Measurements from ENCODE around the gene SDC1. TPM values are rescaled to one million over a fixed set of nuclear protein-coding genes. Genes with fewer than 3 reads are reported as not detected.

SDC1 gene
- total RNA-seq, 1 donor: 110 TPM

GRCh38 chr2:20212871-20213503 lies 11.9 kb downstream of the SDC1 start:
- no peak for DNase-seq (ENCODE audit: low read depth)
- TF ChIP-seq, protein P1, sequence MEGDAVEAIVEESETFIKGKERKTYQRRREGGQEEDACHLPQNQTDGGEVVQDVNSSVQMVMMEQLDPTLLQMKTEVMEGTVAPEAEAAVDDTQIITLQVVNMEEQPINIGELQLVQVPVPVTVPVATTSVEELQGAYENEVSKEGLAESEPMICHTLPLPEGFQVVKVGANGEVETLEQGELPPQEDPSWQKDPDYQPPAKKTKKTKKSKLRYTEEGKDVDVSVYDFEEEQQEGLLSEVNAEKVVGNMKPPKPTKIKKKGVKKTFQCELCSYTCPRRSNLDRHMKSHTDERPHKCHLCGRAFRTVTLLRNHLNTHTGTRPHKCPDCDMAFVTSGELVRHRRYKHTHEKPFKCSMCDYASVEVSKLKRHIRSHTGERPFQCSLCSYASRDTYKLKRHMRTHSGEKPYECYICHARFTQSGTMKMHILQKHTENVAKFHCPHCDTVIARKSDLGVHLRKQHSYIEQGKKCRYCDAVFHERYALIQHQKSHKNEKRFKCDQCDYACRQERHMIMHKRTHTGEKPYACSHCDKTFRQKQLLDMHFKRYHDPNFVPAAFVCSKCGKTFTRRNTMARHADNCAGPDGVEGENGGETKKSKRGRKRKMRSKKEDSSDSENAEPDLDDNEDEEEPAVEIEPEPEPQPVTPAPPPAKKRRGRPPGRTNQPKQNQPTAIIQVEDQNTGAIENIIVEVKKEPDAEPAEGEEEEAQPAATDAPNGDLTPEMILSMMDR (IDR thresholded peaks at IDR 0.05; ENCODE audit: insufficient read depth, low read depth, low read length): no peak
- no peak overlapping the region for H3K4me3 ChIP-seq (ENCODE audit: low read depth, low read length)

DNA sequence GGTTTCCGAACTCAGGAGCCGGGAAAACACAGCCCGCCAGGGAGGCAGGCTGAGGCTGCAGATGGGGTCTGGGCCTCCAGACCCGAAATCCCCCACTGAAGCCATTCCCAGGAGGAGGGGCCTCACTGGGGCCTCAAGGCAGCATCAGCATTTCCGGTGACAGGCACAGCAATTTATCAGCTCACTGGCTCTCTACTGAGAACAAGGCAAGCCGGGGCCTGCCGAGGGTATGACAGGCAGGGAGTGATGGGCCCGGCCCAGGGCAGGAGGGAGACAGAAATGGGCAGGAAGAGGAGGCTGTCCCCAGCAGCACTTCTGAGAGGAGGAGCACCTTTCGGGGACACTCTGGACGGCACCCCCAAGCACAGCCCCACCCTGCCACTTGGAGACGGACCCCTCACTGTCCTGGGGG lies 12.5 kb downstream of the SDC1 start:
- no peak overlapping the region for H3K4me3 ChIP-seq (ENCODE audit: low read depth, low read length)
- peak; percentile 39 for DNase-seq (ENCODE audit: low read depth)
- TF ChIP-seq, protein P1 (IDR thresholded peaks at IDR 0.05; ENCODE audit: insufficient read depth, low read depth, low read length): no peak

GRCh38 chr2:20211860-20212458 lies 13.0 kb downstream of the SDC1 start:
- H3K4me3 ChIP-seq (ENCODE audit: low read depth, low read length): no peak overlapping the region
- TF ChIP-seq, protein P1 (IDR thresholded peaks at IDR 0.05; ENCODE audit: insufficient read depth, low read depth, low read length): no peak
- DNase-seq (ENCODE audit: low read depth): no peak

DNA sequence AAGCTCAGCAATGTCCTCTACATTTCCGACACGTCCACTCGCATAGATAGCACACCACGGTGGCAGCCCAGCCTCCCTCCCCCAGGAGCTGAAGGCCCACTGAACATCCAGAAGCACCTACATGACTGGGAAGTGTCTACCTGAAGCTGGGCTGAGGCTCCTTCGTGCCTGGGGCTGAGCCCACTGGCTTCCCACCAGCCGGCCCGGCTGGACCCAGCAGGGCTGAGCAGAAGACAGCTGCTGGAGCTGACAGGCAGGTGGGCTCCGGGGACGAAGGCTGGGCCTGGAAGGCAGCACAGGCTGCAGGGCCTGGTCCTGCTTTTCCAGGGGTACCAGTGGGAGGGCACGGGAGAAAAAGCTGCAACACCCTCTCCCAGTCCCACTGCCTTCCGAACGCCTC lies 13.5 kb downstream of the SDC1 start:
- DNase-seq (ENCODE audit: low read depth): no peak
- H3K4me3 ChIP-seq (ENCODE audit: low read depth, low read length): no peak overlapping the region
- TF ChIP-seq, protein P1 (IDR thresholded peaks at IDR 0.05; ENCODE audit: insufficient read depth, low read depth, low read length): no peak

- H3K4me3 ChIP-seq (ENCODE audit: low read depth, low read length): no peak overlapping the region
- TF ChIP-seq, protein P1 (IDR thresholded peaks at IDR 0.05; ENCODE audit: insufficient read depth, low read depth, low read length): no peak
- no peak for DNase-seq (ENCODE audit: low read depth)
These were observed 14.5 kb downstream of the SDC1 start for GRCh38 chr2:20210462-20210861.

DNA sequence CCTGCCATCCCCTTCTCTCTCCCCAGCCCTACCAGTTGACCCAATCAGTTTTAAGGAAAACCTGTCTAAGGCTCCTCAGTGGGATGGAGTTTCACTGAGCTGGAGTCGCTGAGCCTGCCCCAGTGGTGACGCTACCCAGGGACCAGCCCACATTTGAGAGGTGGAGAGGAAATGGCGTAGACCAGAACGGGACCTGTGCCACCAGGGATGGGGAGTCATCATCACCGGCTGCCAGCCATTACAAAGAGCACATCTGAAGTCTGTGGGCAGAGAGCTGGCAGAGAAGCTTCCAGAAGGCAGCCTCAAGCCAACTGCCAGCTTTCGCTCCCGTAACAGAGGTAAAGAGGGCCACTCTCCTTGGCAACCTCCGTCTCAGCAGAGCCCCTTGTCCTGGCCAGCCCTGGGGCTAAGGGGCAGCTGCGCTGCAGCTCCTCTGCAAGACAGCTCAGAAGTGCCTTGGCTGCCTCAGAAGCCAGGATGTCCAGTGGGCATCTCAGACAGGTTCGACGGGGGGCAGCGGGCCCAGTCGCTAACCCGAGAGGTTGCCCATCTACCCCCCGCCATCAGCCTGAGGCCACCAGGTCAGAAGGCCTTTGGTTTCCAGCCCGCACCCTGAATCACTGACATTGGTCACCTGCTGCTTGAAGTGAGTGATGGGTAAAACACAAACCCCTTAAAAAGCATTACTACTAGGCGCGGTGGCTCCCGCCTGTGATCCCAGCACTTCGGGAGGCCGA lies 15.4 kb downstream of the SDC1 start:
- H3K4me3 ChIP-seq (ENCODE audit: low read depth, low read length): no peak overlapping the region
- DNase-seq (ENCODE audit: low read depth): no peak
- TF ChIP-seq, protein P1 (IDR thresholded peaks at IDR 0.05; ENCODE audit: insufficient read depth, low read depth, low read length): no peak
